Tibial nerve (tissue), 4 donors: ENCODE measurements around the gene MEA1. TPM values are rescaled to one million over a fixed set of nuclear protein-coding genes. Genes with fewer than 3 reads are reported as not detected.

Experiments
- DNase-seq, 2 donors: peaks; one replicate each; pipeline ENCODE4 v3.0.0-alpha.2; 2019; ENCODE audit warnings: low spot score in 2 of 2
- H3K27ac ChIP-seq, 4 donors: fragments of 200-600 bp; sonication (generic) in 3 of 4; one replicate each; pipeline ENCODE4 v1.5.1; 2017 to 2019; ENCODE audit warnings: mild to moderate bottlenecking in 1 of 4
- H3K27me3 ChIP-seq, 2 donors: fragments of 200-600 bp; sonication (generic) in 1 of 2; one replicate each; pipeline versions ENCODE4 v1.5.1 to v1.6.0; 2017 to 2019
- H3K36me3 ChIP-seq, 3 donors: fragments of 200-600 bp; sonication (generic); one replicate each; pipeline ENCODE4 v1.5.1; 2018 to 2019
- H3K4me1 ChIP-seq, 4 donors: fragments of 200-600 bp; sonication (generic) in 3 of 4; one replicate each; pipeline ENCODE4 v1.5.1; 2017 to 2019
- H3K4me3 ChIP-seq, 4 donors: fragments of 200-600 bp; sonication (generic) in 3 of 4; one replicate each; pipeline ENCODE4 v1.5.1; 2017 to 2019; ENCODE audit warnings: mild to moderate bottlenecking in 1 of 4, moderate library complexity in 1 of 4
- H3K9me3 ChIP-seq, 4 donors: fragments of 200-600 bp; sonication (generic) in 3 of 4; one replicate each; pipeline ENCODE4 v1.5.1; 2017 to 2019
- CTCF ChIP-seq, 5 experiments: fragments of 200-600 bp in 3 of 5; fragments of 450-650 bp in 2 of 5; sonication (generic) in 3 of 5; IDR thresholded peaks; one replicate each; pipeline ENCODE4 v1.5.1; 2016 to 2019; ENCODE audit warnings: antibody characterized with exemption in 5 of 5, mild to moderate bottlenecking in 3 of 5, moderate library complexity in 2 of 5
- EP300 ChIP-seq, 2 donors: sonication (generic); formaldehyde crosslinking; IDR thresholded peaks; one replicate each; pipeline ENCODE4 v1.6.1; 2017; ENCODE audit warnings: antibody characterized with exemption in 2 of 2, mild to moderate bottlenecking in 1 of 2
- POLR2A ChIP-seq, 2 donors: fragments of 450-650 bp; IDR thresholded peaks; one replicate each; pipeline ENCODE4 v1.6.1; 2017; ENCODE audit warnings: antibody characterized with exemption in 2 of 2, mild to moderate bottlenecking in 2 of 2, moderate library complexity in 2 of 2
- WGBS, 2 donors: methylation state at CpG; one replicate each; pipeline ENCODE4 v1.1.5; 2018; 5-methylcytosine and 5-hydroxymethylcytosine counted together
- total RNA-seq, 4 donors: library from RNA; depleted of rRNA; stranded (reverse); fragments of >200 nt; gene quantifications; one replicate each; pipeline ENCODE4 v1.1.0, GENCODE V29; 2016

The MEA1 gene
- total RNA-seq, 4 donors from 2014 or later, result 41.8 to 91.6 (median 67.4) TPM

GRCh38 chr6:42978487-42978838 lies 35.3 kb downstream of the MEA1 start:
- H3K4me3 ChIP-seq, result peak overlapping the region; percentile 68 to 93 (median 80)
- H3K27me3 ChIP-seq, result no peaks in the 10 kb centered on the region
- H3K9me3 ChIP-seq, result no peaks in the 10 kb centered on the region
- TF ChIP-seq CTCF (IDR thresholded peaks at IDR 0.05), result no peak
- TF ChIP-seq EP300 (IDR thresholded peaks at IDR 0.05), result no peak
- TF ChIP-seq POLR2A (IDR thresholded peaks at IDR 0.05), result no peak
- H3K36me3 ChIP-seq, result peaks cover 0 to 19% (median 0%) of the 10 kb centered on the region in 3 donors
- peak overlapping the region; percentile 75 to 91 (median 86) for H3K27ac ChIP-seq
- 0% methylated on average over 3 to 9 of the region's 28 CpGs for WGBS, 2 donors
- H3K4me1 ChIP-seq, result peaks cover 0 to 38% (median 19%) of the 10 kb centered on the region in 4 donors
- no peak for DNase-seq

GRCh38 chr6:42974919-42975505 lies 38.7 kb downstream of the MEA1 start:
- 79 to 82% methylated on average over 5 of the region's 5 CpGs for WGBS, 2 donors
- Histone ChIP-seq H3K36me3 (peaks cover 0 to 27% (median 0%) of the 10 kb centered on the region in 3 donors), H3K4me3 (no peak overlapping the region), H3K27ac (no peak overlapping the region), H3K27me3 (no peaks in the 10 kb centered on the region), H3K9me3 (no peaks in the 10 kb centered on the region), H3K4me1 (peaks cover 0 to 27% (median 16%) of the 10 kb centered on the region in 4 donors)
- DNase-seq, result no peak
- TF ChIP-seq EP300 (IDR thresholded peaks at IDR 0.05), result no peak
- TF ChIP-seq CTCF (IDR thresholded peaks at IDR 0.05), result no peak
- no peak for TF ChIP-seq POLR2A (IDR thresholded peaks at IDR 0.05)

GRCh38 chr6:42973926-42974325 lies 39.8 kb downstream of the MEA1 start:
- H3K27ac ChIP-seq, result no peak overlapping the region
- TF ChIP-seq POLR2A (IDR thresholded peaks at IDR 0.05) (no peak), EP300 (IDR thresholded peaks at IDR 0.05) (no peak), CTCF (IDR thresholded peaks at IDR 0.05) (no peak)
- peaks cover 0 to 20% (median 11%) of the 10 kb centered on the region in 4 donors for H3K4me1 ChIP-seq
- H3K27me3 ChIP-seq, result no peaks in the 10 kb centered on the region
- 91 to 93% methylated on average over 3 of the region's 3 CpGs for WGBS, 2 donors
- DNase-seq, result no peak
- no peaks in the 10 kb centered on the region for H3K9me3 ChIP-seq
- no peak overlapping the region for H3K4me3 ChIP-seq
- H3K36me3 ChIP-seq, result peaks cover 0 to 34% (median 0%) of the 10 kb centered on the region in 3 donors

- H3K27ac ChIP-seq, result no peak overlapping the region
- no peaks in the 10 kb centered on the region for H3K9me3 ChIP-seq
- no peak for DNase-seq
- no peak overlapping the region for H3K4me3 ChIP-seq
- H3K27me3 ChIP-seq, result no peaks in the 10 kb centered on the region
- H3K4me1 ChIP-seq, result peaks cover 0 to 3% (median under 1%) of the 10 kb centered on the region in 4 donors
- H3K36me3 ChIP-seq, result peaks cover 0 to 55% (median 0%) of the 10 kb centered on the region in 3 donors
- TF ChIP-seq EP300 (IDR thresholded peaks at IDR 0.05) (no peak), CTCF (IDR thresholded peaks at IDR 0.05) (no peak), POLR2A (IDR thresholded peaks at IDR 0.05) (no peak)
- 78 to 87% methylated on average over 3 of the region's 3 CpGs for WGBS, 2 donors
These were observed 41.9 kb downstream of the MEA1 start for GRCh38 chr6:42971746-42972327.

GRCh38 chr6:42970871-42971612 lies 42.7 kb downstream of the MEA1 start:
- 82 to 83% methylated on average over 4 of the region's 4 CpGs for WGBS, 2 donors

More at GRCh38 chr6:42970871-42971612, 42.7 kb downstream of the MEA1 start:
- H3K4me1 ChIP-seq, result no peaks in the 10 kb centered on the region
- no peak for DNase-seq
- no peaks in the 10 kb centered on the region for H3K9me3 ChIP-seq
- no peak for TF ChIP-seq CTCF (IDR thresholded peaks at IDR 0.05)
- no peak for TF ChIP-seq POLR2A (IDR thresholded peaks at IDR 0.05)
- no peak for TF ChIP-seq EP300 (IDR thresholded peaks at IDR 0.05)
- H3K4me3 ChIP-seq, result no peak overlapping the region
- H3K27me3 ChIP-seq, result no peaks in the 10 kb centered on the region
- no peak overlapping the region for H3K27ac ChIP-seq
- H3K36me3 ChIP-seq, result peaks cover 0 to 58% (median 4%) of the 10 kb centered on the region in 3 donors
